K562 (cell line): Measurements from ENCODE around the gene ZNF567. TPM values are rescaled to one million over a fixed set of nuclear protein-coding genes. Genes with fewer than 3 reads are reported as not detected.

Experiments
- ARNT ChIP-seq, 2 experiments: fragments of 450-650 bp; IDR thresholded peaks; 2 replicates each; pipeline ENCODE4 v1.6.1; 2016; ENCODE audit warnings: mild to moderate bottlenecking in 1 of 2
- CBX3 ChIP-seq, 2 experiments: IDR thresholded peaks; 1 replicate in 1 of 2; 2 replicates in 1 of 2; pipeline ENCODE4 v1.6.1; 2012; ENCODE audit warnings: inconsistent platforms in 2 of 2, low read length in 2 of 2, borderline replicate concordance in 1 of 2, control low read depth in 1 of 2
- CEBPB ChIP-seq: fragments of 450-650 bp; IDR thresholded peaks from 2 replicates; pipeline ENCODE4 v1.6.1; 2016; ENCODE audit warnings: missing genetic modification characterization, missing compliant biosample characterization
- JUND ChIP-seq, 2 experiments: IDR thresholded peaks; 2 replicates in 1 of 2; 3 replicates in 1 of 2; pipeline ENCODE4 v1.6.1; 2011; ENCODE audit warnings: borderline replicate concordance in 2 of 2, low read depth in 2 of 2, low read length in 2 of 2, improper control_type of control experiment in 1 of 2, missing biosample characterization in 1 of 2, missing genetic modification characterization in 1 of 2, missing genetic modification reagents in 1 of 2
- LARP7 ChIP-seq: fragments of 450-650 bp; IDR thresholded peaks from 2 replicates; pipeline ENCODE4 v1.6.1; 2016
- MTA2 ChIP-seq: fragments of 450-650 bp; IDR thresholded peaks from 2 replicates; pipeline ENCODE4 v1.6.1; 2016; ENCODE audit warnings: low read depth
- MYBL2 ChIP-seq, 2 experiments: fragments of 450-650 bp in 1 of 2; sonication (generic) in 1 of 2; formaldehyde crosslinking in 1 of 2; IDR thresholded peaks; 2 replicates each; pipeline versions ENCODE4 v1.6.1 to v1.8.1; 2017 to 2022; ENCODE audit warnings: borderline replicate concordance in 1 of 2, inconsistent platforms in 1 of 2, low read depth in 1 of 2, mild to moderate bottlenecking in 1 of 2, missing genetic modification reagents in 1 of 2, moderate library complexity in 1 of 2
- POLR2G ChIP-seq: fragments of 200-400 bp; formaldehyde crosslinking; IDR thresholded peaks from 2 replicates; pipeline ENCODE4 v1.6.1; 2017; ENCODE audit warnings: low read depth, mild to moderate bottlenecking, antibody characterized with exemption, low read length, moderate library complexity
- SIN3B ChIP-seq: fragments of 450-650 bp; IDR thresholded peaks from 2 replicates; pipeline ENCODE4 v1.6.1; 2017; ENCODE audit warnings: low read depth, mild to moderate bottlenecking, moderate library complexity
- polyA plus RNA-seq, 8 experiments: library from polyadenylated mRNA; depleted of rRNA in 4 of 8; stranded (reverse) in 5 of 8; unstranded in 3 of 8; fragments of >200 nt; fragmentation: Nextera tagmentation in 2 of 8; fragmentation: Illumina TruSeq in 1 of 8; extraction: Ambion mirVana in 2 of 8; extraction: Trizol in 1 of 8; gene quantifications; 2 replicates each; pipeline versions ENCODE4 v1.2.1 to v1.2.3, GENCODE V29; 2011 to 2014; ENCODE audit warnings: inconsistent platforms in 1 of 8, missing spikeins in 1 of 8
- total RNA-seq, 7 experiments: library from RNA; depleted of rRNA in 6 of 7; stranded (reverse); fragments of >200 nt in 6 of 7; fragmentation: Illumina TruSeq in 2 of 7; extraction: Trizol in 2 of 7; gene quantifications; 2 replicates each; pipeline versions ENCODE4 v1.2.1 to v1.2.3, GENCODE V29; 2011 to 2021; ENCODE audit warnings: low replicate concordance in 1 of 7
- TF ChIP-seq, protein P1 (sequence below), 2 experiments: fragments of 450-650 bp; formaldehyde crosslinking in 1 of 2; IDR thresholded peaks; 2 replicates each; pipeline versions ENCODE4 v1.4.0 to v1.6.1; 2014 to 2020; ENCODE audit warnings: mild to moderate bottlenecking in 2 of 2, borderline replicate concordance in 1 of 2, low read depth in 1 of 2
- TF ChIP-seq, protein P2 (sequence below): sonication (generic); formaldehyde crosslinking; IDR thresholded peaks from 2 replicates; pipeline ENCODE4 v1.8.0; 2022; ENCODE audit warnings: mild to moderate bottlenecking, missing genetic modification reagents
- TF ChIP-seq, protein P3 (sequence below): fragments of 450-650 bp; conservative IDR thresholded peaks from 2 replicates; pipeline ENCODE4 v1.6.1; 2016; ENCODE audit warnings: missing genetic modification characterization, low read depth, mild to moderate bottlenecking, missing compliant biosample characterization, moderate library complexity
- TF ChIP-seq, protein P4 (sequence below), 3 experiments: IDR thresholded peaks in 2 of 3; conservative IDR thresholded peaks in 1 of 3; 2 replicates each; pipeline ENCODE4 v1.5.1; 2011 to 2012; ENCODE audit warnings: low read length in 3 of 3, mild to moderate bottlenecking in 3 of 3, control low read depth in 2 of 3, improper control_type of control experiment in 1 of 3, inconsistent platforms in 1 of 3, low read depth in 1 of 3, mixed read lengths in 1 of 3, moderate library complexity in 1 of 3; ENCODE audit not compliant: insufficient read depth in 2 of 3

Gene ZNF567
- total and polyA plus RNA-seq, 9 of the 15 experiments (the other 6 are each of a cell fraction or from before 2014, with no cell fraction given): 3.1 to 11.5 (median 7.4) TPM

DNA sequence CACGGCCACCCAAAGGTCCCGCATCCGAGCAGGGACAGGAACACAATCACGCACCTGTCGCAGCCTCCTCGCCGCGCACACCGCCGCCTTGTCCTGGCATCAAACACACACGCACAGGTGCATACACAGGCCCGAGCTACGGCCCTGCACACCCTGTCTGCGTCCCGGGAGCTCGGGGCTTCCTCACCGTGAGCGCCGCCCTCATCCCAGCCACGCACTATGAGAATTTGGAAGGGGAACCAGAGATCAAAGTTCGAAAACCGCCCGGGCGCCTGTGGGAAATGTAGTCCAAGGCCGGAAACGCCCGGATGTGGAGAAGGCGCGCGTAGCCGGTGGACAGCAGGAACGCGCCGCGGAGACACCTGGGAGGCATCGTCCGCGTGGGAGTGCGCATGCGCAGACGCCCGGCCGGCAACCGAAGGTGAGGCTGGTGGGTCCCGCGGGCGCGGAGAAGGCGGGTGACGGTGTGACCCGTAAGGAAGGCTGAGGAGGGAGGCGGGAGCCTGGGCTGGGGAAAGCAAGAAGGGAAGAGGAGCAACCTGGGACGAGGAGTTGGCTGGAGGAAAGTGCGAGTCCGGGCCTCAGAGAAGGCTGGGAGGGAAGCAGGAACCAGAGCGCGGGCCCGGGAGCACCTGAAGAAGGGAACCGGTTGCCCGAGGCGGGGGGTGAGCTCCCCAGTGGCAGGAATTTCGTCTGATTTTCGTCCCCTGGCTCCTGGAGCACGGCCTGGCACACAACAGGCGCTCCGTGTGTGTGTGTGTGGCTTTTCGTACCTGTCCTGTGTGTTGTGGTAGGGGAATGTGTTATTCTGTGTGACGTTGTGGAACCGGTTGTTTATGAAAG, at the start of gene ZNF567 (continued):
- TF ChIP-seq, protein P1, sequence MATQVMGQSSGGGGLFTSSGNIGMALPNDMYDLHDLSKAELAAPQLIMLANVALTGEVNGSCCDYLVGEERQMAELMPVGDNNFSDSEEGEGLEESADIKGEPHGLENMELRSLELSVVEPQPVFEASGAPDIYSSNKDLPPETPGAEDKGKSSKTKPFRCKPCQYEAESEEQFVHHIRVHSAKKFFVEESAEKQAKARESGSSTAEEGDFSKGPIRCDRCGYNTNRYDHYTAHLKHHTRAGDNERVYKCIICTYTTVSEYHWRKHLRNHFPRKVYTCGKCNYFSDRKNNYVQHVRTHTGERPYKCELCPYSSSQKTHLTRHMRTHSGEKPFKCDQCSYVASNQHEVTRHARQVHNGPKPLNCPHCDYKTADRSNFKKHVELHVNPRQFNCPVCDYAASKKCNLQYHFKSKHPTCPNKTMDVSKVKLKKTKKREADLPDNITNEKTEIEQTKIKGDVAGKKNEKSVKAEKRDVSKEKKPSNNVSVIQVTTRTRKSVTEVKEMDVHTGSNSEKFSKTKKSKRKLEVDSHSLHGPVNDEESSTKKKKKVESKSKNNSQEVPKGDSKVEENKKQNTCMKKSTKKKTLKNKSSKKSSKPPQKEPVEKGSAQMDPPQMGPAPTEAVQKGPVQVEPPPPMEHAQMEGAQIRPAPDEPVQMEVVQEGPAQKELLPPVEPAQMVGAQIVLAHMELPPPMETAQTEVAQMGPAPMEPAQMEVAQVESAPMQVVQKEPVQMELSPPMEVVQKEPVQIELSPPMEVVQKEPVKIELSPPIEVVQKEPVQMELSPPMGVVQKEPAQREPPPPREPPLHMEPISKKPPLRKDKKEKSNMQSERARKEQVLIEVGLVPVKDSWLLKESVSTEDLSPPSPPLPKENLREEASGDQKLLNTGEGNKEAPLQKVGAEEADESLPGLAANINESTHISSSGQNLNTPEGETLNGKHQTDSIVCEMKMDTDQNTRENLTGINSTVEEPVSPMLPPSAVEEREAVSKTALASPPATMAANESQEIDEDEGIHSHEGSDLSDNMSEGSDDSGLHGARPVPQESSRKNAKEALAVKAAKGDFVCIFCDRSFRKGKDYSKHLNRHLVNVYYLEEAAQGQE (IDR thresholded peaks at IDR 0.05; ENCODE audit: borderline replicate concordance): no peak
- TF ChIP-seq, protein P1 (CRISPR knock-in tag; IDR thresholded peaks at IDR 0.05; ENCODE audit: low read depth): no peak
- TF ChIP-seq ARNT (IDR thresholded peaks at IDR 0.05): no peak
- no peak for TF ChIP-seq CBX3 (IDR thresholded peaks at IDR 0.05; ENCODE audit: borderline replicate concordance in 1 of 2, low read length in 2 of 2)
- TF ChIP-seq, protein P2, sequence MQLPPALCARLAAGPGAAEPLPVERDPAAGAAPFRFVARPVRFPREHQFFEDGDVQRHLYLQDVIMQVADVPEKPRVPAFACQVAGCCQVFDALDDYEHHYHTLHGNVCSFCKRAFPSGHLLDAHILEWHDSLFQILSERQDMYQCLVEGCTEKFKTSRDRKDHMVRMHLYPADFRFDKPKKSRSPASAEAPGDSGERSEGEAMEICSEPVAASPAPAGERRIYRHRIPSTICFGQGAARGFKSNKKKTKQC (CRISPR knock-in tag): no peak
- TF ChIP-seq MTA2: peak; percentile 53; the same call in 1 of the 2 replicates
- TF ChIP-seq SIN3B: no peak
- TF ChIP-seq LARP7: no peak
- TF ChIP-seq, protein P3, sequence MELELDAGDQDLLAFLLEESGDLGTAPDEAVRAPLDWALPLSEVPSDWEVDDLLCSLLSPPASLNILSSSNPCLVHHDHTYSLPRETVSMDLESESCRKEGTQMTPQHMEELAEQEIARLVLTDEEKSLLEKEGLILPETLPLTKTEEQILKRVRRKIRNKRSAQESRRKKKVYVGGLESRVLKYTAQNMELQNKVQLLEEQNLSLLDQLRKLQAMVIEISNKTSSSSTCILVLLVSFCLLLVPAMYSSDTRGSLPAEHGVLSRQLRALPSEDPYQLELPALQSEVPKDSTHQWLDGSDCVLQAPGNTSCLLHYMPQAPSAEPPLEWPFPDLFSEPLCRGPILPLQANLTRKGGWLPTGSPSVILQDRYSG: no peak
- TF ChIP-seq, protein P4, sequence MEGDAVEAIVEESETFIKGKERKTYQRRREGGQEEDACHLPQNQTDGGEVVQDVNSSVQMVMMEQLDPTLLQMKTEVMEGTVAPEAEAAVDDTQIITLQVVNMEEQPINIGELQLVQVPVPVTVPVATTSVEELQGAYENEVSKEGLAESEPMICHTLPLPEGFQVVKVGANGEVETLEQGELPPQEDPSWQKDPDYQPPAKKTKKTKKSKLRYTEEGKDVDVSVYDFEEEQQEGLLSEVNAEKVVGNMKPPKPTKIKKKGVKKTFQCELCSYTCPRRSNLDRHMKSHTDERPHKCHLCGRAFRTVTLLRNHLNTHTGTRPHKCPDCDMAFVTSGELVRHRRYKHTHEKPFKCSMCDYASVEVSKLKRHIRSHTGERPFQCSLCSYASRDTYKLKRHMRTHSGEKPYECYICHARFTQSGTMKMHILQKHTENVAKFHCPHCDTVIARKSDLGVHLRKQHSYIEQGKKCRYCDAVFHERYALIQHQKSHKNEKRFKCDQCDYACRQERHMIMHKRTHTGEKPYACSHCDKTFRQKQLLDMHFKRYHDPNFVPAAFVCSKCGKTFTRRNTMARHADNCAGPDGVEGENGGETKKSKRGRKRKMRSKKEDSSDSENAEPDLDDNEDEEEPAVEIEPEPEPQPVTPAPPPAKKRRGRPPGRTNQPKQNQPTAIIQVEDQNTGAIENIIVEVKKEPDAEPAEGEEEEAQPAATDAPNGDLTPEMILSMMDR (IDR thresholded peaks at IDR 0.05 in 2 of 3, conservative IDR thresholded peaks at IDR 0.05 in 1 of 3; ENCODE audit: insufficient read depth in 2 of 3, low read depth in 1 of 3, low read length in 3 of 3): 0 out of 6 replicates have a peak, but pooled peaks of 1 of the 3 experiments have one; percentile 4
- no peak for TF ChIP-seq CEBPB (tag)
- TF ChIP-seq MYBL2 (IDR thresholded peaks at IDR 0.05; ENCODE audit: low read depth): no peak
- no peak for TF ChIP-seq MYBL2 (CRISPR knock-in tag; IDR thresholded peaks at IDR 0.05; ENCODE audit: borderline replicate concordance)
- TF ChIP-seq JUND (IDR thresholded peaks at IDR 0.05; ENCODE audit: borderline replicate concordance, low read depth, low read length): 0 out of 2 replicates have a peak, but pooled peaks have one; percentile 6
- no peak; the same call in 2 of the 3 replicates for TF ChIP-seq JUND (tag; IDR thresholded peaks at IDR 0.05; ENCODE audit: borderline replicate concordance, low read depth, low read length)
- peak; percentile 91 for TF ChIP-seq POLR2G
